PC-9 (cell line): ENCODE data around the gene WFDC5. TPM values are rescaled to one million over a fixed set of nuclear protein-coding genes. Genes with fewer than 3 reads are reported as not detected.

Experiments
- BruUV-seq: library from RNA; stranded (reverse); fragments of 400-500 nt; replicated peaks from 2 replicates; lab custom pipeline; 2021; lab: Mats Ljungman, UMichigan
- CTCF ChIA-PET: fragments of 300-600 bp; sonication (Branson Sonifier 250); formaldehyde crosslinking; loops from one replicate; lab custom pipeline; 2022; ENCODE audit warnings: antibody characterized with exemption; lab: Charles Lee
- POLR2A ChIA-PET: fragments of 300-600 bp; sonication (Branson Sonifier 250); formaldehyde crosslinking; loops from one replicate; lab custom pipeline; 2022; ENCODE audit warnings: antibody characterized with exemption; ENCODE audit not compliant: unreplicated experiment; lab: Charles Lee
- DNase-seq, 2 experiments: peaks; one replicate each; pipeline versions ENCODE4 v3.0.0 to v3.0.0-alpha.2; 2015 to 2022; ENCODE audit warnings: mixed read lengths in 1 of 2
- H2AFZ ChIP-seq: fragments of 200-600 bp; sonication (generic); 2 replicates; pipeline ENCODE4 v1.8.1; 2017; ENCODE audit warnings: antibody characterized with exemption
- H3F3A ChIP-seq: fragments of 200-600 bp; sonication (generic); 2 replicates; pipeline ENCODE4 v1.8.1; 2017; ENCODE audit warnings: antibody characterized with exemption, mild to moderate bottlenecking, low read depth; ENCODE audit not compliant: insufficient read depth
- H3K27ac ChIP-seq: fragments of 200-600 bp; sonication (generic); 2 replicates; pipeline ENCODE4 v1.6.1; 2016; ENCODE audit warnings: mixed run types
- H3K27me3 ChIP-seq: fragments of 200-600 bp; sonication (generic); 2 replicates; pipeline ENCODE4 v1.6.1; 2016; ENCODE audit warnings: low read depth, mixed run types; ENCODE audit not compliant: insufficient read depth
- H3K36me3 ChIP-seq: fragments of 200-600 bp; sonication (generic); 2 replicates; pipeline ENCODE4 v1.6.1; 2016; ENCODE audit warnings: low read depth, mixed run types
- H3K4me1 ChIP-seq: fragments of 200-600 bp; sonication (generic); replicated peaks from 2 replicates; pipeline ENCODE4 v1.6.1; 2016; ENCODE audit warnings: mixed run types; ENCODE audit not compliant: insufficient read depth
- H3K4me2 ChIP-seq: fragments of 200-600 bp; sonication (generic); 2 replicates; pipeline ENCODE4 v1.6.1; 2017; ENCODE audit warnings: mixed run types
- H3K4me3 ChIP-seq: fragments of 200-600 bp; sonication (generic); 2 replicates; pipeline ENCODE4 v1.6.1; 2016; ENCODE audit warnings: mixed run types
- H3K79me2 ChIP-seq: fragments of 200-600 bp; sonication (generic); 2 replicates; pipeline ENCODE4 v1.6.1; 2017; ENCODE audit warnings: low read depth, mixed run types
- H3K9me2 ChIP-seq: fragments of 200-600 bp; sonication (generic); 2 replicates; pipeline ENCODE4 v1.8.1; 2017; ENCODE audit warnings: mild to moderate bottlenecking; ENCODE audit not compliant: insufficient read depth
- H3K9me3 ChIP-seq: fragments of 200-600 bp; sonication (generic); 2 replicates; pipeline ENCODE4 v1.8.1; 2016; ENCODE audit warnings: low read depth; ENCODE audit not compliant: insufficient read depth
- H4K20me1 ChIP-seq: fragments of 200-600 bp; sonication (generic); 2 replicates; pipeline ENCODE4 v1.8.1; 2017; ENCODE audit not compliant: insufficient read depth
- EZH2 ChIP-seq: fragments of 200-600 bp; sonication (generic); IDR thresholded peaks from 2 replicates; pipeline ENCODE4 v1.8.0; 2017; ENCODE audit warnings: antibody characterized with exemption, low read depth
- intact Hi-C: fragments of 100-400 bp; cut with micrococcal nuclease; formaldehyde crosslinking; loops from one replicate; pipeline ENCODE4 v1.10.0; 2022; ENCODE audit not compliant: unreplicated experiment
- total RNA-seq: library from RNA; stranded (reverse); gene quantifications from 2 replicates; pipeline ENCODE4 v1.2.3, GENCODE V29; 2021
- TF ChIP-seq, protein P1 (sequence below): fragments of 200-600 bp; sonication (generic); conservative IDR thresholded peaks from 2 replicates; pipeline ENCODE4 v1.6.1; 2017; ENCODE audit warnings: mixed run types, antibody characterized with exemption, mild to moderate bottlenecking, moderate library complexity

Gene WFDC5
- total RNA-seq, 1 experiment from 2014 or later: not detected

DNA sequence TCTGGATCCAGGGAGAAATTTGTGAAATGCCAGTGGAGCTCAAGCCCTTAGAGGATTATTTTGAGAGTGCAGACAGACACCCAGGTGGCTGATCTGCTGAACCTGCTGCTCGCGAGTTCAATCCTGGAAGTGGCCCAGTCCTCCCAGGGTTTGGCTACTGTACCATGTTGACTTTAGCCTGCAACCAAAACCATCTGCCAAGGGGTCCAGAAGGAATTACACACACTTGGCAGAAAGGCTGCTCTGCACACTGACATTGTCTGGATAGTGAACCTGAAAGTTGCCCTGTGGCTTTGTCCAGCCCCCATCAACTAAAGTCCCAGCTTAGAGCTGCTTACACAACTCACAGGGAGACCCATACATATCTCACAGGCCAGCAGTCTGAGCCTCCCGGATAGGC lies 38.2 kb upstream of the WFDC5 start:
- no peak for DNase-seq
- H2AFZ ChIP-seq: no peak overlapping the region
- H4K20me1 ChIP-seq: no peaks in the 10 kb centered on the region
- peaks cover 15% of the 10 kb centered on the region; the same call in 1 of the 2 replicates for H3F3A ChIP-seq
- H3K4me2 ChIP-seq: no peak overlapping the region
- no peak for TF ChIP-seq EZH2
- TF ChIP-seq, protein P1, sequence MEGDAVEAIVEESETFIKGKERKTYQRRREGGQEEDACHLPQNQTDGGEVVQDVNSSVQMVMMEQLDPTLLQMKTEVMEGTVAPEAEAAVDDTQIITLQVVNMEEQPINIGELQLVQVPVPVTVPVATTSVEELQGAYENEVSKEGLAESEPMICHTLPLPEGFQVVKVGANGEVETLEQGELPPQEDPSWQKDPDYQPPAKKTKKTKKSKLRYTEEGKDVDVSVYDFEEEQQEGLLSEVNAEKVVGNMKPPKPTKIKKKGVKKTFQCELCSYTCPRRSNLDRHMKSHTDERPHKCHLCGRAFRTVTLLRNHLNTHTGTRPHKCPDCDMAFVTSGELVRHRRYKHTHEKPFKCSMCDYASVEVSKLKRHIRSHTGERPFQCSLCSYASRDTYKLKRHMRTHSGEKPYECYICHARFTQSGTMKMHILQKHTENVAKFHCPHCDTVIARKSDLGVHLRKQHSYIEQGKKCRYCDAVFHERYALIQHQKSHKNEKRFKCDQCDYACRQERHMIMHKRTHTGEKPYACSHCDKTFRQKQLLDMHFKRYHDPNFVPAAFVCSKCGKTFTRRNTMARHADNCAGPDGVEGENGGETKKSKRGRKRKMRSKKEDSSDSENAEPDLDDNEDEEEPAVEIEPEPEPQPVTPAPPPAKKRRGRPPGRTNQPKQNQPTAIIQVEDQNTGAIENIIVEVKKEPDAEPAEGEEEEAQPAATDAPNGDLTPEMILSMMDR: no peak
- H3K9me3 ChIP-seq: peaks cover 11% of the 10 kb centered on the region; the same call in 1 of the 2 replicates
- POLR2A ChIA-PET: no interaction called here
- no peaks in the 10 kb centered on the region for H3K9me2 ChIP-seq
- CTCF ChIA-PET: no interaction called here
- H3K27me3 ChIP-seq: no peaks in the 10 kb centered on the region
- H3K4me3 ChIP-seq: no peak overlapping the region
- intact Hi-C loops: no loop called here
- H3K27ac ChIP-seq: no peak overlapping the region
- no peaks in the 10 kb centered on the region for H3K36me3 ChIP-seq
- BruUV-seq: no TSS peak
- H3K4me1 ChIP-seq: peaks cover 26% of the 10 kb centered on the region
- H3K79me2 ChIP-seq: no peaks in the 10 kb centered on the region

DNA sequence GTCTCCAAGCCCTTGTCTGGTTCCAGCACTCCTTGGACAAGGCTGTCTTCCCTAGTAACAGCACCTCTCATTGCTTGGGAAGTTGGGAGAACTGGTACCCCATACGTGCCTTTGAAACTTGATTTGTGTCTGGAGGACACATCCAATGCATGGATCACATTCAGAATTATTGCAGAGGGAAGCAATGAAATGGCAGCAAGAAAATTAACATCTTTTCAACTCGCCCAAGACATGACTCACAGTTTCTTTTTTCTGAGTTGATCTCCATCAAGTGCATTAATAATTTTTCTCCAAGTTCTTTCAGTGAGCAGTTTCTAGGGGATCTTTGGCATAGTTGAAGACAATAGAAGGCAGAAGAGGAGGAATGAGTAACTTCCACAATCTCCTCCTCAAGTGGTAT lies 37.4 kb upstream of the WFDC5 start:
- no TSS peak for BruUV-seq
- Histone ChIP-seq H3K79me2 (no peaks in the 10 kb centered on the region), H2AFZ (no peak overlapping the region), H3K27me3 (no peaks in the 10 kb centered on the region), H3K4me2 (no peak overlapping the region), H3K4me1 (peaks cover 19% of the 10 kb centered on the region), H3K36me3 (no peaks in the 10 kb centered on the region), H3K27ac (no peak overlapping the region), H4K20me1 (no peaks in the 10 kb centered on the region), H3K4me3 (no peak overlapping the region), H3K9me2 (no peaks in the 10 kb centered on the region), H3K9me3 (peaks cover 11% of the 10 kb centered on the region; the same call in 1 of the 2 replicates), H3F3A (peaks cover 7% of the 10 kb centered on the region; the same call in 1 of the 2 replicates)
- POLR2A ChIA-PET: no interaction called here
- TF ChIP-seq EZH2: no peak
- TF ChIP-seq, protein P1: no peak
- intact Hi-C loops: no loop called here
- DNase-seq: no peak
- CTCF ChIA-PET: no interaction called here

DNA sequence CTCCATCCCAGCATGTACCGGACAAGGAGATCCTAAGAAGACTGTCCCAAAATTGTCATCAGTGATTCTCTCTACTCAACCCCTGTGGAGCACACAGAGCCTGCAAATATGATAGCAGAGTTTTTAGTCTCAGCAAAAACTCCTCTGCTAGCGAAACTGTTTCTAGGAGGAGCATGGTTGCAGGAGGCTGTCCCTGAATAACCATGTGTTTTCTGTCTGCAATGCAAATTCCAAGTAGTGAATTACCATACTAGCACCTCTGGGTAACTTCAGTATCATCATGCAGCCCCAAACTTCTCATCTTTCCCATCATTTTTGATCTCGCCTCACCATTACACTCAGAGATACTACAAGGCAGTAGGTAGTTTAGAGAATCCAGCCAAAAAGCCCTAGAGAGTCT lies 34.1 kb upstream of the WFDC5 start:
- Histone ChIP-seq H3K79me2 (no peaks in the 10 kb centered on the region), H3F3A (peaks cover 6% of the 10 kb centered on the region; the same call in 1 of the 2 replicates), H3K27ac (no peak overlapping the region), H3K4me1 (peaks cover 12% of the 10 kb centered on the region), H3K4me3 (no peak overlapping the region), H3K27me3 (no peaks in the 10 kb centered on the region), H4K20me1 (no peaks in the 10 kb centered on the region), H3K4me2 (no peak overlapping the region), H3K9me2 (no peaks in the 10 kb centered on the region; the same call in 1 of the 2 replicates), H3K9me3 (no peaks in the 10 kb centered on the region), H3K36me3 (no peaks in the 10 kb centered on the region), H2AFZ (no peak overlapping the region)
- DNase-seq: no peak
- intact Hi-C loops: no loop called here
- ChIA-PET POLR2A (no interaction called here), CTCF (no interaction called here)
- no TSS peak for BruUV-seq
- TF ChIP-seq, protein P1: no peak
- TF ChIP-seq EZH2: no peak
